AG09309 (cell line): Measurements from ENCODE around the gene TNFRSF19.
"Not testable (repeated sequence)": the region's sequence is repeated elsewhere in the genome, so short reads cannot be mapped to it uniquely, and the experiment has no call there.

Source experiments
- DNase-seq: peaks from one replicate; pipeline ENCODE4 v3.0.0-alpha.2; 2010; ENCODE audit warnings: low read depth
- H3K4me3 ChIP-seq: 2 replicates; pipeline ENCODE4 v1.5.1; 2011; ENCODE audit warnings: mild to moderate bottlenecking, low read depth, low read length, moderate library complexity; ENCODE audit not compliant: control insufficient read depth
- CTCF ChIP-seq: IDR thresholded peaks from 2 replicates; pipeline ENCODE4 v1.5.1; 2011; ENCODE audit warnings: mild to moderate bottlenecking, low read depth, low read length, inconsistent platforms; ENCODE audit not compliant: insufficient read depth, control insufficient read depth; ENCODE audit errors: missing control alignments

The TNFRSF19 gene

GRCh38 chr13:23588666-23589065 lies 18.5 kb downstream of the TNFRSF19 start:
- no peak for DNase-seq
- no peak for TF ChIP-seq CTCF
- no peak overlapping the region for H3K4me3 ChIP-seq

- TF ChIP-seq CTCF, result no peak
- DNase-seq, result no peak
- H3K4me3 ChIP-seq, result no peak overlapping the region
Observed at GRCh38 chr13:23592596-23592995, 22.4 kb downstream of the TNFRSF19 start.

GRCh38 chr13:23593148-23593547 lies 22.9 kb downstream of the TNFRSF19 start:
- TF ChIP-seq CTCF, result no peak
- H3K4me3 ChIP-seq, result no peak overlapping the region
- no peak for DNase-seq

GRCh38 chr13:23594290-23594689 lies 24.1 kb downstream of the TNFRSF19 start:
- not testable (repeated sequence) for H3K4me3 ChIP-seq, DNase-seq

GRCh38 chr13:23598369-23598768 lies 28.2 kb downstream of the TNFRSF19 start:
- H3K4me3 ChIP-seq, result no peak overlapping the region
- DNase-seq, result no peak
- no peak for TF ChIP-seq CTCF

GRCh38 chr13:23599083-23599925 lies 29.1 kb downstream of the TNFRSF19 start:
- TF ChIP-seq CTCF, result no peak
- no peak overlapping the region for H3K4me3 ChIP-seq
- no peak for DNase-seq

GRCh38 chr13:23600100-23600499 lies 29.9 kb downstream of the TNFRSF19 start:
- DNase-seq, result no peak

More at GRCh38 chr13:23600100-23600499, 29.9 kb downstream of the TNFRSF19 start:
- H3K4me3 ChIP-seq, result no peak overlapping the region
- no peak for TF ChIP-seq CTCF
